ENCODE results near the gene NGF.

The NGF gene

DNA sequence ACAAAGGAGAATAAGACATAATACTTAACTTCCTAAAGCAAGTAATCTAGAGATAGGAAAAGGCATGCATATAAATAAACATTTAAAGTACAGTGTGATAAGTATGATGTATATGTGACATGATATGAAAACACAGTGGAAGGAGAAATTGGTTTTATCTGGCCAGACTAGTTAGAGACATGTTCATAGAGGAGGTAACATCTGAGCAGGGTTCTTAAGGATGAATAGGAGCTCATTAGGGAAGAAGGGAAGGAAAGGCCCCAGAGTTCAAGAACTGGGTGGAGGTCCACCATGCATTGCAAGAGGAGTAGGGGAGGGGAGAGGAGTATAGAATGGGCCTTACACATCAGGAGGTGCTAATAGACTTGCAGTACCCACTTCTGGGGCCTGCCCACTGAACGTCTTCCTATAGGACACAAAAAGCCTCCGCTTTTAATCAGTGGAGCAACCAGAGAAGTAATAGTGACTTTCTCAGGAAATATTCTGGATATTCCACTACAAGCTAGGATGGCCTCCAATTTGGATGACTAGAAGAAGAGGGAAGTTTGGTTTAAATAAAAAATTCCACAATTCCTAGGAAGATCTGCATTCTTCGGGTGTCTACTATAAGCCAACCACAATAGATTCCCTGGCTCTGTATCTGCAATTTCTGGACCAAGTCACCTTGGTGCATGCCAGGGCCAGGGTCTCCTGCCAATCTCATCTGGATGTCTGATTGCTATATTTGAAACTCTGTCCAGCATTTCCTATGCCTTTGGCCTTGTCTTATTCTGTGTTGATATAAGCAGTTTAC is 41.9 kb downstream of the NGF start:
- POLR2A ChIA-PET (ENCODE audit: low non-redundant PET), result no interaction called here
- no peak for DNase-seq (ENCODE audit: low spot score)
- TF ChIP-seq, protein P1, sequence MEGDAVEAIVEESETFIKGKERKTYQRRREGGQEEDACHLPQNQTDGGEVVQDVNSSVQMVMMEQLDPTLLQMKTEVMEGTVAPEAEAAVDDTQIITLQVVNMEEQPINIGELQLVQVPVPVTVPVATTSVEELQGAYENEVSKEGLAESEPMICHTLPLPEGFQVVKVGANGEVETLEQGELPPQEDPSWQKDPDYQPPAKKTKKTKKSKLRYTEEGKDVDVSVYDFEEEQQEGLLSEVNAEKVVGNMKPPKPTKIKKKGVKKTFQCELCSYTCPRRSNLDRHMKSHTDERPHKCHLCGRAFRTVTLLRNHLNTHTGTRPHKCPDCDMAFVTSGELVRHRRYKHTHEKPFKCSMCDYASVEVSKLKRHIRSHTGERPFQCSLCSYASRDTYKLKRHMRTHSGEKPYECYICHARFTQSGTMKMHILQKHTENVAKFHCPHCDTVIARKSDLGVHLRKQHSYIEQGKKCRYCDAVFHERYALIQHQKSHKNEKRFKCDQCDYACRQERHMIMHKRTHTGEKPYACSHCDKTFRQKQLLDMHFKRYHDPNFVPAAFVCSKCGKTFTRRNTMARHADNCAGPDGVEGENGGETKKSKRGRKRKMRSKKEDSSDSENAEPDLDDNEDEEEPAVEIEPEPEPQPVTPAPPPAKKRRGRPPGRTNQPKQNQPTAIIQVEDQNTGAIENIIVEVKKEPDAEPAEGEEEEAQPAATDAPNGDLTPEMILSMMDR (conservative IDR thresholded peaks at IDR 0.05; ENCODE audit: low read depth), result no peak
- CTCF ChIA-PET, result interaction anchor here (0.7 kb wide), 1 partner anchor 15 kb away, joined by 3 read pairs; no protein-coding TSS in a partner anchor
- no peak overlapping the region for H3K27ac ChIP-seq

DNA sequence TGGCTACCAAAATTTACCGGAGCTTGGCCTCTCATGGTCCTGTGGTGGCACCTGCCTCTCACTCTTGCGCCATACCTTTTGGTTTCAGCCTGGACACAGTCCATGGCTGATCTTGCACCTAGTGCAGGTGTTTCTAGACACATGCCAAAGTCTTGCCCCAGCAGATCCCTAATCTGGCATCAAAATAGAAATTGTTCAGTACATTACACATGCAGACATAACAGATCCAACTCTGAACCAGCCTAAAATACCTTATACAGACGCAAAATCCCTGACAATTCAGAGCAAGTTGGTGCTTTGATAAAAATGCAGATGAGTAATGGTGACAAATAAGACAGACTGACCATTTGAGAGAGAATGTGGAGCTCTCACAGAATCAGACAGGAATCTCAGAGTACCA is 44.1 kb downstream of the NGF start:
- TF ChIP-seq, protein P1 (conservative IDR thresholded peaks at IDR 0.05; ENCODE audit: low read depth), result no peak
- DNase-seq (ENCODE audit: low spot score), result peak; percentile 43
- peak overlapping the region; percentile 67 for H3K27ac ChIP-seq
- ChIA-PET CTCF (interaction anchor here (0.6 kb wide), 1 partner anchor 824 kb away, joined by 4 read pairs; no protein-coding TSS in a partner anchor), POLR2A (ENCODE audit: low non-redundant PET) (no interaction called here)

DNA sequence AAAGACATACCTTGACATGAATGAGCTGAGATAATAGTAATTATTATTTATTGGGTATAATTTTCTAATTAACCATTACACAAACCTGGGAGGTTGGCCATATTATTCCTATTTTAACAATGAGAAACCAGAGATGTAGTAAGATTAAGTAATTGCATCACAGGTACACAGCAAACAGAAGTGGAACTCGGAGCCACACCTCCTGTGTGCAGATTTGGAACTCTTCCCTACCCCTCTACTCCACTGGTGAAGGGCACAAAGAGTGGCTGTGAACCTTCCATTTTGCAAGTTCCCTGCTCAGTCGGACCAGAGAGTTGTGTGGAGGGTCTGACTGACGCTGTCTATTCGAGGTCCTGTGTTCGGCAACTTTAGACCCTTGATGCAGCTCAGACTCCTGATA is 45.0 kb downstream of the NGF start:
- ChIA-PET POLR2A (ENCODE audit: low non-redundant PET) (no interaction called here), CTCF (interaction anchor here (0.5 kb wide), 1 partner anchor 81 kb away, joined by 4 read pairs; no protein-coding TSS in a partner anchor)
- peak overlapping the region; percentile 67 for H3K27ac ChIP-seq
- DNase-seq (ENCODE audit: low spot score), result no peak
- TF ChIP-seq, protein P1 (conservative IDR thresholded peaks at IDR 0.05; ENCODE audit: low read depth), result no peak

DNA sequence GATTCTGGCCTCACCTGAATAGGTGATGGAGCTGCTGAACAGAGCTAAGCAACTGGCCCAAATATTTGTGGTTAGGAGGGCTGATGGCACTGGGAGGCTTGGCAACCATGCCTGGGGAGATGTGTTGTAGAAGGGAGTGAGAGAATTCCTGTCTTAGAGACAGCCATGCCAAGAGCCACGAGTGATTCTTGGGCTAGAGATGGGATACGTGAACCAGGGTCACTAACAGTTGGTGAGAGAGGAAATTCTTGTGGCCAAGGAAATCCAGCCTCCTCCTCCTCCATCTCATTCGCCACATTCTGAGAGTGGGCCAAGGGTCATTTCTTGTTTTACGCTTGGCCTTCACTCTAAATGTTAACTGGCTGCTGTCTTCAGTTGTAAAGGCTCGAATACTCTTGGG is 46.3 kb downstream of the NGF start:
- TF ChIP-seq, protein P1 (conservative IDR thresholded peaks at IDR 0.05; ENCODE audit: low read depth), result no peak
- H3K27ac ChIP-seq, result no peak overlapping the region
- ChIA-PET CTCF (no interaction called here), POLR2A (ENCODE audit: low non-redundant PET) (no interaction called here)
- no peak for DNase-seq (ENCODE audit: low spot score)

DNA sequence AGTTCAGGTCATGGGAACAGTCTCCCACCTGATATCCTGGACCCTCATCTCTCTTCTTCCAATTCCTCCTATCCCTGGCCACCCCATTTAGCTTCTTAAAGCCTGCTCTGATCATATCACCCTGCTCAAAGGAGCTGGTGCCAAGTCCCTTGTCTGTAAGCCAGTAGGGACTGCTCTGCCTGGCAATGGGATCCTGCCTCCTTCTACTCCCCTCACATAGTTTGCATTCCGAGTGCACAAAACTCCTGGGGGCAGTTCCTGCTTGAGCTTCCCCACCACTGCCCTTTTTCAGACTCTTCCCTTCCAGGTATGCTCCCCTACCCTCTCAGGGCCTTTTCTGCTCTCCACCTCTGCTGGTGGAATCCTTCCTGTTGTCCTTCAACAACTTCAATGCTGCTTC is 48.1 kb downstream of the NGF start:
- DNase-seq (ENCODE audit: low spot score), result no peak
- ChIA-PET POLR2A (ENCODE audit: low non-redundant PET) (no interaction called here), CTCF (no interaction called here)
- H3K27ac ChIP-seq, result no peak overlapping the region
- TF ChIP-seq, protein P1 (conservative IDR thresholded peaks at IDR 0.05; ENCODE audit: low read depth), result no peak

DNA sequence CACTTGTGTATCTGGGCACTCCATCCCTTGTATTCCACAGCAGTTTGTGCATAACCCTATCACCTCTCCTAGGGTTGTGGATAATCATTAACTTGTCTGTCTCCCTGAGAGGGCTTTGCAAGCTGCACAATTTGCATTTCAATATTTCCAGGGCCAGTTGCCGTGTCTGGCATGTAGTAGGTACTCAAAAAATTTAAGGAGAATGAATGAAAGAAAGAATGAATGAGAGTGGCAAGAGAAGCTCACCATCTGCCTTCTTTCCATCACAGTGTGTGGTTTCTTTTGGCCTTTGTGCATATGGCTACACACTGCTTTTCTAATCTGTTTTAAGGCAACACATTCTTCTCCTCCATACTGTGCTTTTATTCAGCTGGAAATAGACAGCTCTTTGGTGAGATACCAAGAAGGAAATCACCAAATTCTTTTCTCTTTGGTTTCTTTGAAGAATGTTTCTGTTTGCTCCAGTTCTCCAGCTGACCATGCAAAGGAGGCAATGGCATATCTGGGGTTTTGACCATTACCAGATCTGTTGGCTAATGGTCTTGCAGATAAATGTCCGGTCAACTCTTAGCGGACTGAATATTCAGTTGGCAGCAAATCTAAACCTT is 49.4 kb downstream of the NGF start:
- ChIA-PET POLR2A (ENCODE audit: low non-redundant PET) (no interaction called here), CTCF (no interaction called here)
- no peak for DNase-seq (ENCODE audit: low spot score)
- TF ChIP-seq, protein P1 (conservative IDR thresholded peaks at IDR 0.05; ENCODE audit: low read depth), result no peak
- H3K27ac ChIP-seq, result no peak overlapping the region
